Gastrocnemius medialis (tissue), 4 donors: ENCODE results near the gene TTC39C. TPM values are rescaled to one million over a fixed set of nuclear protein-coding genes. Genes with fewer than 3 reads are reported as not detected.

ENCODE experiments used
- ATAC-seq, 2 donors: fragments of 150-250 bp; one replicate each; pipeline ENCODE4 v1.9.1; 2016
- DNase-seq, 2 donors: peaks; one replicate each; pipeline ENCODE4 v3.0.0-alpha.2; 2019
- H3K27ac ChIP-seq, 4 donors: fragments of 200-600 bp; sonication (generic); 1 replicate in 1 of 4; 2 replicates in 3 of 4; pipeline ENCODE4 v1.5.1; 2016 to 2018; ENCODE audit warnings: mild to moderate bottlenecking in 2 of 4, moderate library complexity in 1 of 4
- H3K27me3 ChIP-seq, 3 donors: fragments of 200-600 bp; sonication (generic) in 2 of 3; 1 replicate in 1 of 3; 2 replicates in 2 of 3; pipeline versions ENCODE4 v1.5.1 to v1.6.0; 2016 to 2019; ENCODE audit warnings: mild to moderate bottlenecking in 1 of 3, moderate library complexity in 1 of 3
- H3K36me3 ChIP-seq, 2 donors: fragments of 200-600 bp; sonication (generic) in 1 of 2; one replicate each; pipeline ENCODE4 v1.5.1; 2017 to 2018
- H3K4me1 ChIP-seq, 2 donors: fragments of 200-600 bp; sonication (generic) in 1 of 2; one replicate each; pipeline ENCODE4 v1.5.1; 2016 to 2017; ENCODE audit warnings: mild to moderate bottlenecking in 2 of 2
- H3K4me3 ChIP-seq, 4 donors: fragments of 200-600 bp; sonication (generic) in 3 of 4; 1 replicate in 1 of 4; 2 replicates in 3 of 4; pipeline ENCODE4 v1.5.1; 2016 to 2019; ENCODE audit warnings: mild to moderate bottlenecking in 2 of 4
- H3K9me3 ChIP-seq, 3 donors: fragments of 200-600 bp; sonication (generic) in 2 of 3; 1 replicate in 1 of 3; 2 replicates in 2 of 3; pipeline ENCODE4 v1.5.1; 2016 to 2019
- POLR2A ChIP-seq, 2 donors: fragments of 450-650 bp; IDR thresholded peaks; one replicate each; pipeline ENCODE4 v1.6.1; 2017; ENCODE audit warnings: antibody characterized with exemption in 2 of 2, mild to moderate bottlenecking in 2 of 2, moderate library complexity in 2 of 2
- in situ Hi-C, 4 donors: fragments of 200-750 bp; cut with MboI; loops; one replicate each; pipeline versions ENCODE4 v1.15.0 to v1.8.0; 2017; ENCODE audit warnings: low sequenced_read_pairs in 4 of 4
- intact Hi-C: fragments of 100-400 bp; cut with DNase I; formaldehyde crosslinking; loops from one replicate; pipeline ENCODE4 v1.15.1; 2023; ENCODE audit warnings: low total_unique reads
- total RNA-seq, 4 donors: library from RNA; depleted of rRNA; stranded (reverse); fragments of >200 nt; gene quantifications; one replicate each; pipeline versions ENCODE4 v1.1.0 to v1.2.3, GENCODE V29; 2016
- TF ChIP-seq, protein P1 (sequence below), 5 experiments: fragments of 450-650 bp in 3 of 5; fragments of 200-600 bp in 2 of 5; sonication (generic) in 2 of 5; IDR thresholded peaks in 4 of 5; conservative IDR thresholded peaks in 1 of 5; 1 replicate in 4 of 5; 2 replicates in 1 of 5; pipeline ENCODE4 v1.5.1; 2016 to 2019; ENCODE audit warnings: antibody characterized with exemption in 5 of 5, mild to moderate bottlenecking in 3 of 5, moderate library complexity in 3 of 5

Gene TTC39C
- total RNA-seq, 4 donors from 2014 or later: 0.71 to 1.8 (median 1.5) TPM

GRCh38 chr18:24022161-24022560 is 7.6 kb downstream of the TTC39C start:
- Histone ChIP-seq H3K36me3 (no peaks in the 10 kb centered on the region), H3K27me3 (peaks cover 13 to 19% (median 13%) of the 10 kb centered on the region in 3 donors), H3K4me3 (no peak overlapping the region), H3K27ac (no peak overlapping the region), H3K4me1 (no peaks in the 10 kb centered on the region), H3K9me3 (no peaks in the 10 kb centered on the region)
- in situ Hi-C loops: no loop called here
- no peak for ATAC-seq
- intact Hi-C loops: no loop called here
- no peak for DNase-seq
- TF ChIP-seq POLR2A (IDR thresholded peaks at IDR 0.05): no peak
- TF ChIP-seq, protein P1, sequence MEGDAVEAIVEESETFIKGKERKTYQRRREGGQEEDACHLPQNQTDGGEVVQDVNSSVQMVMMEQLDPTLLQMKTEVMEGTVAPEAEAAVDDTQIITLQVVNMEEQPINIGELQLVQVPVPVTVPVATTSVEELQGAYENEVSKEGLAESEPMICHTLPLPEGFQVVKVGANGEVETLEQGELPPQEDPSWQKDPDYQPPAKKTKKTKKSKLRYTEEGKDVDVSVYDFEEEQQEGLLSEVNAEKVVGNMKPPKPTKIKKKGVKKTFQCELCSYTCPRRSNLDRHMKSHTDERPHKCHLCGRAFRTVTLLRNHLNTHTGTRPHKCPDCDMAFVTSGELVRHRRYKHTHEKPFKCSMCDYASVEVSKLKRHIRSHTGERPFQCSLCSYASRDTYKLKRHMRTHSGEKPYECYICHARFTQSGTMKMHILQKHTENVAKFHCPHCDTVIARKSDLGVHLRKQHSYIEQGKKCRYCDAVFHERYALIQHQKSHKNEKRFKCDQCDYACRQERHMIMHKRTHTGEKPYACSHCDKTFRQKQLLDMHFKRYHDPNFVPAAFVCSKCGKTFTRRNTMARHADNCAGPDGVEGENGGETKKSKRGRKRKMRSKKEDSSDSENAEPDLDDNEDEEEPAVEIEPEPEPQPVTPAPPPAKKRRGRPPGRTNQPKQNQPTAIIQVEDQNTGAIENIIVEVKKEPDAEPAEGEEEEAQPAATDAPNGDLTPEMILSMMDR (IDR thresholded peaks at IDR 0.05 in 4 of 5, conservative IDR thresholded peaks at IDR 0.05 in 1 of 5): no peak

GRCh38 chr18:24023185-24023814 is 8.7 kb downstream of the TTC39C start:
- DNase-seq: no peak
- intact Hi-C loops: no loop called here
- no peak overlapping the region for H3K27ac ChIP-seq
- no peaks in the 10 kb centered on the region for H3K9me3 ChIP-seq
- no peak for ATAC-seq
- TF ChIP-seq, protein P1 (IDR thresholded peaks at IDR 0.05 in 4 of 5, conservative IDR thresholded peaks at IDR 0.05 in 1 of 5): no peak
- no peak for TF ChIP-seq POLR2A (IDR thresholded peaks at IDR 0.05)
- H3K4me1 ChIP-seq: no peaks in the 10 kb centered on the region
- H3K27me3 ChIP-seq: peaks cover 1 to 8% (median 5%) of the 10 kb centered on the region in 3 donors
- H3K4me3 ChIP-seq: no peak overlapping the region
- in situ Hi-C loops: no loop called here
- no peaks in the 10 kb centered on the region for H3K36me3 ChIP-seq

DNA sequence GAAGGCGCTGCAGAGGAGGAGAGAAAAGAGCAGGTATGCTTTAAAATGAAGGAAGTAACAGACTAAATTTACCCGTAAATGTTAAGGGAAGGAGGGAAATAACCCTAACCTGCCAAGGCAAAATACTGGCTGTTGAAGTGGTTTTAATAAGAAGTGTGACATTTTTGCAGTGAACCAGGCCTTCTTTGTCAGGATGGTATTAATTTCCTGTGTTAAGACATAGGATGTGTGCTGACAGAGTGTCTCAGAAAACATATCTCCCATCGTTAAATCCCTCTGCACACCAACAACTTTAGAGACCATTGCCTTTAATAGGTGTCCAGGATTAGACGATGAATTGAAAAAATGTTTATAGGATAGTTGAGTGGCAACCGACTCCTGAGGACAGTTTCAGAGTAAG is 9.9 kb downstream of the TTC39C start:
- Histone ChIP-seq H3K4me1 (no peaks in the 10 kb centered on the region), H3K4me3 (no peak overlapping the region), H3K36me3 (no peaks in the 10 kb centered on the region), H3K27me3 (no peaks in the 10 kb centered on the region), H3K9me3 (no peaks in the 10 kb centered on the region), H3K27ac (no peak overlapping the region)
- ATAC-seq (no peak), DNase-seq (no peak)
- in situ Hi-C loops: no loop called here
- TF ChIP-seq, protein P1 (IDR thresholded peaks at IDR 0.05 in 4 of 5, conservative IDR thresholded peaks at IDR 0.05 in 1 of 5): no peak
- TF ChIP-seq POLR2A (IDR thresholded peaks at IDR 0.05): no peak
- intact Hi-C loops: no loop called here

- no peaks in the 10 kb centered on the region for H3K36me3 ChIP-seq
- H3K9me3 ChIP-seq: no peaks in the 10 kb centered on the region
- no peaks in the 10 kb centered on the region for H3K27me3 ChIP-seq
- in situ Hi-C loops: no loop called here
- intact Hi-C loops: no loop called here
- no peak overlapping the region for H3K27ac ChIP-seq
- TF ChIP-seq POLR2A (IDR thresholded peaks at IDR 0.05): no peak
- TF ChIP-seq, protein P1 (IDR thresholded peaks at IDR 0.05 in 4 of 5, conservative IDR thresholded peaks at IDR 0.05 in 1 of 5): no peak
- no peaks in the 10 kb centered on the region for H3K4me1 ChIP-seq
- DNase-seq (no peak), ATAC-seq (no peak)
- H3K4me3 ChIP-seq: no peak overlapping the region
Measured at GRCh38 chr18:24026457-24026856, 11.9 kb downstream of the TTC39C start.
